Astrocyte (in vitro differentiated cells and primary cell): ENCODE results near the gene CBLL1. TPM values are rescaled to one million over a fixed set of nuclear protein-coding genes. Genes with fewer than 3 reads are reported as not detected.

Experiments
- DNase-seq: peaks from one replicate; pipeline ENCODE4 v3.0.0-alpha.2; 2010; ENCODE audit warnings: low read depth
- FAIRE-seq: peaks from 2 replicates; lab custom pipeline; 2011; peaks lifted over from hg19 to GRCh38; lab: Jason Lieb, UNC
- H2AFZ ChIP-seq: 2 replicates; pipeline ENCODE4 v1.6.0; 2012; ENCODE audit warnings: low read depth, low read length, inconsistent platforms
- H3K27ac ChIP-seq: 2 replicates; pipeline ENCODE4 v1.5.1; 2011; ENCODE audit warnings: low read depth, low read length, inconsistent platforms
- H3K27me3 ChIP-seq: 2 replicates; pipeline ENCODE4 v1.6.0; 2011; ENCODE audit warnings: low read length, inconsistent platforms; ENCODE audit not compliant: insufficient read depth
- H3K36me3 ChIP-seq: 2 replicates; pipeline ENCODE4 v1.5.1; 2011; ENCODE audit warnings: low read length, inconsistent platforms; ENCODE audit not compliant: insufficient read depth
- H3K4me1 ChIP-seq: 2 replicates; pipeline ENCODE4 v1.5.1; 2011; ENCODE audit warnings: low read length, inconsistent platforms; ENCODE audit not compliant: insufficient read depth
- H3K4me2 ChIP-seq: 2 replicates; pipeline ENCODE4 v1.6.0; 2012; ENCODE audit warnings: low read length, inconsistent platforms
- H3K4me3 ChIP-seq: 2 replicates; pipeline ENCODE4 v1.5.1; 2011; ENCODE audit warnings: low read depth, mild to moderate bottlenecking, low read length, inconsistent platforms; ENCODE audit not compliant: insufficient read depth
- H3K79me2 ChIP-seq: 2 replicates; pipeline ENCODE4 v1.6.0; 2012; ENCODE audit warnings: mild to moderate bottlenecking, low read length, inconsistent platforms; ENCODE audit not compliant: insufficient read depth
- H3K9ac ChIP-seq: 2 replicates; pipeline ENCODE4 v1.6.0; 2012; ENCODE audit warnings: mild to moderate bottlenecking, low read length, inconsistent platforms
- H3K9me3 ChIP-seq: 2 replicates; pipeline ENCODE4 v1.5.1; 2012; ENCODE audit warnings: low read depth, mild to moderate bottlenecking, low read length, inconsistent platforms; ENCODE audit not compliant: insufficient read depth
- H4K20me1 ChIP-seq: 2 replicates; pipeline ENCODE4 v1.6.0; 2012; ENCODE audit warnings: low read length, inconsistent platforms; ENCODE audit not compliant: insufficient read depth
- H3K27ac Mint-ChIP-seq: one replicate; pipeline ENCODE4 v1.8.0; 2021; ENCODE audit warnings: mild to moderate bottlenecking, mixed read lengths; ENCODE audit not compliant: unreplicated experiment
- H3K27me3 Mint-ChIP-seq: one replicate; pipeline ENCODE4 v1.8.0; 2021; ENCODE audit warnings: low read depth, mixed read lengths; ENCODE audit not compliant: unreplicated experiment
- H3K36me3 Mint-ChIP-seq: one replicate; pipeline ENCODE4 v1.8.0; 2021; ENCODE audit warnings: low read depth, mixed read lengths; ENCODE audit not compliant: unreplicated experiment
- H3K4me1 Mint-ChIP-seq: one replicate; pipeline ENCODE4 v1.8.0; 2021; ENCODE audit warnings: low read depth, mixed read lengths; ENCODE audit not compliant: unreplicated experiment
- H3K4me3 Mint-ChIP-seq: one replicate; pipeline ENCODE4 v1.8.0; 2021; ENCODE audit warnings: mild to moderate bottlenecking, moderate library complexity, mixed read lengths; ENCODE audit not compliant: unreplicated experiment
- H3K9me3 Mint-ChIP-seq: one replicate; pipeline ENCODE4 v1.8.0; 2021; ENCODE audit warnings: mild to moderate bottlenecking, mixed read lengths; ENCODE audit not compliant: unreplicated experiment
- CTCF ChIP-seq: IDR thresholded peaks from 2 replicates; pipeline ENCODE4 v1.5.1; 2011; ENCODE audit warnings: low read depth, mild to moderate bottlenecking, inconsistent platforms, low read length, moderate library complexity; ENCODE audit not compliant: insufficient read depth
- EZH2 ChIP-seq: IDR thresholded peaks from 2 replicates; pipeline ENCODE4 v1.6.1; 2012; ENCODE audit warnings: mild to moderate bottlenecking, low read length, inconsistent platforms; ENCODE audit not compliant: insufficient read depth
- total RNA-seq: library from RNA; stranded (reverse); gene quantifications from 2 replicates; pipeline ENCODE4 v1.2.1, GENCODE V29; 2021

The CBLL1 gene
- total RNA-seq, 1 donor from 2014 or later, result 27.3 TPM

- no peaks in the 10 kb centered on the region for H3K36me3 Mint-ChIP-seq
- no peak for TF ChIP-seq CTCF
- no peak for TF ChIP-seq EZH2
- Histone ChIP-seq H3K9me3 (no peaks in the 10 kb centered on the region), H3K36me3 (no peaks in the 10 kb centered on the region), H4K20me1 (no peaks in the 10 kb centered on the region), H3K4me1 (no peaks in the 10 kb centered on the region), H3K4me2 (no peak overlapping the region), H2AFZ (no peak overlapping the region), H3K9ac (no peak overlapping the region), H3K27me3 (no peaks in the 10 kb centered on the region), H3K27ac (no peak overlapping the region), H3K4me3 (no peak overlapping the region), H3K79me2 (no peaks in the 10 kb centered on the region)
- H3K4me1 Mint-ChIP-seq, result no peaks in the 10 kb centered on the region
- no peak overlapping the region for H3K4me3 Mint-ChIP-seq
- H3K9me3 Mint-ChIP-seq, result no peaks in the 10 kb centered on the region
- peaks cover 6% of the 10 kb centered on the region for H3K27me3 Mint-ChIP-seq
- no peak for DNase-seq
- H3K27ac Mint-ChIP-seq, result no peak overlapping the region
- no peak for FAIRE-seq
Observed at GRCh38 chr7:107767391-107767790, 23.4 kb downstream of the CBLL1 start.

DNA sequence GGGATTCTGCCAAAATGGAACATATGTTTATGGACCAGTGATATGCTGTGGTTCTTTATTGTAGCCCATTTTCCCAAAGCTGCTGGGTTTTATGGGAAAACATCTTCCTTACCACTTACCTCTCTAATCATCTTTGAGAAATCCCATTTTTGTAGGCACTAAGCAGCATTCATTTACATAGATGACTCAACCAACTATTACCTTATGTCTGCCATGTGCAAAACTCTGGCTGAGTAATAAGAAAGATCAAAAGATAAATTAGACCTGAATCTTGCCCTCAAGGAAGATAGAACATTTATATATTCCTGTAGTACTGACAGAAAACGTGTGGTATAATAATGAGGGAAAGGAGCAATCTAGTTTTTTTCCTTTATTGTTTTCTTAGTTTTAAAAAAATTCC is 24.3 kb downstream of the CBLL1 start:
- Histone ChIP-seq H3K9ac (no peak overlapping the region), H3K4me3 (no peak overlapping the region), H2AFZ (no peak overlapping the region), H3K27ac (no peak overlapping the region), H3K79me2 (no peaks in the 10 kb centered on the region), H4K20me1 (no peaks in the 10 kb centered on the region), H3K9me3 (no peaks in the 10 kb centered on the region), H3K4me1 (no peaks in the 10 kb centered on the region), H3K27me3 (no peaks in the 10 kb centered on the region), H3K36me3 (no peaks in the 10 kb centered on the region), H3K4me2 (no peak overlapping the region)
- Mint-ChIP-seq H3K9me3 (no peaks in the 10 kb centered on the region), H3K27ac (no peak overlapping the region), H3K27me3 (peaks cover 6% of the 10 kb centered on the region), H3K4me3 (no peak overlapping the region), H3K36me3 (no peaks in the 10 kb centered on the region), H3K4me1 (no peaks in the 10 kb centered on the region)
- TF ChIP-seq CTCF, result no peak
- no peak for FAIRE-seq
- DNase-seq, result peak; percentile 6

DNA sequence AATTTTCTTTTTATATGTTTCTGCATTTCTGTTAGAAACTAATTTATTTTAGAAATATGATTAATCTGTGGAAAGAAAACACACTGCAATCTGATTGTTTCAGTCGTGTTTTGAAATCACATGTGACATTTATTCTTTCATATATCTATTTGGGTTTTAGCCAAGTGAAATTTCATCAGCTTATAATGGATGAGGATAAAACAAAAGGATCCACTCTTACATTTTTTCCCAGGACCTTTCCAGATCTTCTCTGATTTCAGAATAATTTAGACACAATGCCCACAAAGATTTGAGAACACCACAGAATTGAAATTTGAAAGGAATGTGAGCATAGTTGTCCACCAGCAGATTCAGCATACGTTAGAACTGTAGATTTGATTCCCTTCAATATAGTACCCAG is 29.1 kb downstream of the CBLL1 start:
- DNase-seq (no peak), FAIRE-seq (no peak)
- Histone ChIP-seq H3K4me1 (no peaks in the 10 kb centered on the region), H3K79me2 (no peaks in the 10 kb centered on the region), H3K36me3 (no peaks in the 10 kb centered on the region), H3K9ac (no peak overlapping the region), H3K27me3 (peaks cover 2% of the 10 kb centered on the region), H3K27ac (no peak overlapping the region), H4K20me1 (no peaks in the 10 kb centered on the region), H3K4me3 (no peak overlapping the region), H3K4me2 (no peak overlapping the region), H2AFZ (no peak overlapping the region), H3K9me3 (no peaks in the 10 kb centered on the region)
- peaks cover 6% of the 10 kb centered on the region for H3K27me3 Mint-ChIP-seq
- no peaks in the 10 kb centered on the region for H3K4me1 Mint-ChIP-seq
- H3K4me3 Mint-ChIP-seq, result no peak overlapping the region
- H3K36me3 Mint-ChIP-seq, result no peaks in the 10 kb centered on the region
- no peaks in the 10 kb centered on the region for H3K9me3 Mint-ChIP-seq
- TF ChIP-seq CTCF, result no peak
- no peak for TF ChIP-seq EZH2
- no peak overlapping the region for H3K27ac Mint-ChIP-seq
